RWPE1 (cell line): Measurements from ENCODE around the gene MFSD2B.

Experiments
- CTCF ChIA-PET: fragments of 350-600 bp; sonication (Branson Sonifier 250); formaldehyde crosslinking; extraction: SDS; loops from one replicate; lab custom pipeline; 2021; lab: Yijun Ruan, JAX
- POLR2A ChIA-PET: fragments of 400-600 bp; formaldehyde crosslinking; extraction: SDS; loops from one replicate; lab custom pipeline; 2020; ENCODE audit warnings: antibody characterized with exemption; ENCODE audit not compliant: low non-redundant PET; lab: Yijun Ruan, JAX
- DNase-seq: peaks from one replicate; pipeline ENCODE4 v3.0.0; 2012; ENCODE audit warnings: low spot score
- H3K27ac ChIP-seq: fragments of 450-650 bp; 2 replicates; pipeline ENCODE4 v1.5.1; 2017
- CTCF ChIP-seq: fragments of 450-650 bp; conservative IDR thresholded peaks from 2 replicates; pipeline ENCODE4 v1.5.1; 2017; ENCODE audit warnings: low read depth, mild to moderate bottlenecking

The MFSD2B gene

GRCh38 chr2:24045511-24046508 lies 35.9 kb downstream of the MFSD2B start:
- no peak for DNase-seq
- ChIA-PET POLR2A (no interaction called here), CTCF (interaction anchor here (0.6 kb wide), 2 partner anchors 105 to 119 kb away, joined by 3 to 5 read pairs; partner anchors contain the start of gene ATAD2B)
- no peak overlapping the region for H3K27ac ChIP-seq
- no peak for TF ChIP-seq CTCF

- DNase-seq = no peak
- ChIA-PET CTCF (interaction anchor here (0.6 kb wide), 2 partner anchors 104 to 119 kb away, joined by 3 to 5 read pairs; partner anchors contain the start of gene ATAD2B), POLR2A (no interaction called here)
- no peak for TF ChIP-seq CTCF
- peak overlapping the region; percentile 75 for H3K27ac ChIP-seq
These were observed 36.7 kb downstream of the MFSD2B start for GRCh38 chr2:24046599-24046929.

GRCh38 chr2:24046930-24047702 lies 37.2 kb downstream of the MFSD2B start, which contains the start of gene WDCP:
TSS of gene WDCP (minus strand) at chr2:24047391. CDS start at chr2:24039494, 7,897 bp downstream.
- POLR2A ChIA-PET = no interaction called here
- CTCF ChIA-PET = interaction anchor here (0.6 kb wide), 2 partner anchors 104 to 120 kb away, joined by 3 to 5 read pairs; partner anchors contain the start of gene ATAD2B
- no peak for TF ChIP-seq CTCF
- H3K27ac ChIP-seq = peak within 1 kb of the TSS; percentile 75
- peak; percentile 95 for DNase-seq

GRCh38 chr2:24047703-24048033 lies 37.8 kb downstream of the MFSD2B start:
- DNase-seq = no peak
- TF ChIP-seq CTCF = no peak
- CTCF ChIA-PET = no interaction called here
- H3K27ac ChIP-seq = peak overlapping the region; percentile 75
- POLR2A ChIA-PET = no interaction called here

GRCh38 chr2:24048769-24049484 lies 39.0 kb downstream of the MFSD2B start:
- POLR2A ChIA-PET = interaction anchor here (1.0 kb wide), 1 partner anchor 122 kb away, joined by 3 read pairs; the partner anchor contains the start of gene ATAD2B
- no peak for TF ChIP-seq CTCF
- CTCF ChIA-PET = no interaction called here
- peak overlapping the region; percentile 32; the same call in 1 of the 2 replicates for H3K27ac ChIP-seq
- no peak for DNase-seq
